ENCODE measurements around the gene PIK3R1.

GRCh38 chr5:68299575-68299974 is 84.0 kb downstream of the PIK3R1 start:
- TF ChIP-seq CTCF (conservative IDR thresholded peaks at IDR 0.05; ENCODE audit: low read depth in 2 of 2) (no peak), EZH2 (IDR thresholded peaks at IDR 0.05; ENCODE audit: low read depth, unreplicated experiment) (no peak), EZH2phosphoT487 (IDR thresholded peaks at IDR 0.05; ENCODE audit: unreplicated experiment) (no peak), POLR2AphosphoS5 (IDR thresholded peaks at IDR 0.05; ENCODE audit: low read depth) (no peak), REST (IDR thresholded peaks at IDR 0.05; ENCODE audit: unreplicated experiment) (no peak), JUNB (IDR thresholded peaks at IDR 0.05; ENCODE audit: unreplicated experiment) (no peak), STAT1 (IDR thresholded peaks at IDR 0.05; ENCODE audit: unreplicated experiment) (no peak), ETS1 (IDR thresholded peaks at IDR 0.05) (no peak), ZNF331 (CRISPR knock-in tag; IDR thresholded peaks at IDR 0.05; ENCODE audit: low read depth) (no peak), CREB1 (CRISPR knock-in tag; IDR thresholded peaks at IDR 0.05; ENCODE audit: low read depth) (no peak), NANOG (IDR thresholded peaks at IDR 0.05; ENCODE audit: borderline replicate concordance) (no peak)
